Measurements from ENCODE around the gene ANKHD1.

ANKHD1 gene

DNA sequence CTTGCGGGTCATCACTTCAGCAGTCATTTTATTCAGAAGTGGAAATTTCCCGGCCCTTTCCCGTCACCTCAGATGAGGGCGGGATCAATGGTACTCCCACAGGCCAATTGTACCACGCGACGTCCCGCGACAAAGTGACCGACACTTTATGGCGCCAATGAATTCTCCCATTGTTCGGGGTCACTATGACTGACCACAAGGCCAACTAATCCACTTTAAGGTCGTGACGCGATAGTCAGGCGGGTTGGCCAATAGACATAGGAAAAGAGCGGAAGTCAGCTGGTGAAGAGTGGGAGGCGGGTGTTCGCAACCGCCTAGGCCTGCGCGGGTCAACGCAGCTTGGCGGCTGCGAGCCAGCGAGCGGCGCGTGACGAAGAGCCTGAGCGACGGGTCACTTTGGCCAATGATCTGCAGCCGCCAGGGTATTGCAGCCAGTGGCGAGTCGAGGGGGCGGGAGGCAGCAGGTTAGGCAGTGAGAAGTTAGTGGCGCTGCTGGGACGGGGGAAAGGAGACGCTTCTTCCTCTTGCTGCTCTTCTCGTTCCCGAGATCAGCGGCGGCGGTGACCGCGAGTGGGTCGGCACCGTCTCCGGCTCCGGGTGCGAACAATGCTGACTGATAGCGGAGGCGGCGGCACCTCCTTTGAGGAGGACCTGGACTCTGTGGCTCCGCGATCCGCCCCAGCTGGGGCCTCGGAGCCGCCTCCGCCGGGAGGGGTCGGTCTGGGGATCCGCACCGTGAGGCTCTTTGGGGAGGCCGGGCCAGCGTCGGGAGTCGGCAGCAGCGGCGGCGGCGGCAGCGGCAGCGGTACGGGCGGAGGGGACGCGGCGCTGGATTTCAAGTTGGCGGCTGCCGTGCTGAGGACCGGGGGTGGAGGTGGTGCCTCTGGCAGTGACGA lies at the start of gene ANKHD1:
Gene ANKHD1 (plus strand): TSS at position 472 of the 896 bp plus-strand sequence. CDS start 135 bp downstream, at position 607.
- DNase-seq (ENCODE audit: low read depth): peak; percentile 100

DNA sequence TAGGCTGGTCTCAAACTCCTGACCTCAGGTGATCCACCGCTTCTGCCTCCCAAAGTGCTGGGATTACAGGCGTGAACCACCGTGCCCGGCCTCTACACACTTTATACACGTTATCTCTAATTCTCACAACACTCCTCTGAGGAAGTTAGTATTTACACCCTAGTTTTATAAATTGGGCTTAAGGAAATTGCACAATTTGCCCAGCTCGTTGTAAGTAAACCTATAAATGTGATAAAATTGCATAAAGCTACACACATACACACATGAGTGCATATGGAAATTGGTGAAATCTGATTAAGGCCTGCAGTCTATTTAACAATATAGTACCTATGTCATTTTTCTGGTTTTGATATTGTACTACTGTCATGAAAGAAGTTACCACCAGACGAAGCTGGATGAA lies 46.1 kb upstream of the ANKHD1 start:
- DNase-seq (ENCODE audit: low read depth): no peak

DNA sequence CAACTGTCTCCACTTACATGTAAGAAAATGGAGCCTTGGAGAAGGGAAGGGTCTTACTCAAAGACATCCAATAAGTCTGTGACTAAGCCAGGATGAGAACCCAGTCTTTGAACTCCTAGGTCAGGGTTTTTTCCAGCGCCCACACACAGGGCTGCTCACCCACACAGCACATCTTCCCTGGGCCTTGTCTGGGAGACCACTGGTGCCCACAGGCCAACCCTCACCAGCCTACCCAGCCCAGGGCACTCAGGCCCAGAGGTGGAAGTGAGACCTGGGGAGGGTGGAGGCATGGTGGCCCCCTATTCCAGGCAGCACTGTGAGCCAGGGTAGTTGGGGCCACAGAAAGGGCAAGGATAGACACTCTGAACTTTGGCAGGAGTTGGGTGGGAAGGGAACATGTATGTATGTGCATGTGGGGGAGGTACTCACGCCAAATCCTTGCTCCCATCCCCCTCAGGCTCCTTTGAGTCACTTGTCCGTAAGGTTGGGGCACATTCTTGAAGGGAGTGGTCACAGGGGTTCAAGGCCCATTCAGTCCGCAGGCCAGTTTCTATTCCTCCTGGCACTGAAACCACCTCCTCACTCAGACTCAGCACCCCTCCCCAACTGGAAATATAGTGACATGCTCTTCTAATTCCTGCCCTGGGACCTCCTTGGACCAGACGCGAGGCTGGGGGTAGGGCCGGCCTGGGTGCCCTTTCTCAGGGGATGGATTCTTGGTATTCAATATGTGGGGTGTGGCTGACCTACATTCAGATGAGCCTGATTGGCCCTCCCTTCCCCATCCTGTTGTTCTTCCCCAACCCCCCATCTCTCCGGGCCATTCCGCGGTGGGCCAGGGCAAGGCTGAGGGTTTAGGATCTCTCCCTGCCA lies 44.5 kb upstream of the ANKHD1 start:
- DNase-seq (ENCODE audit: low read depth): no peak

GRCh38 chr5:140357726-140358093 lies 43.9 kb upstream of the ANKHD1 start:
- peak; percentile 70 for DNase-seq (ENCODE audit: low read depth)

- DNase-seq (ENCODE audit: low read depth): no peak
These were observed 42.8 kb upstream of the ANKHD1 start for GRCh38 chr5:140358738-140359310.

DNA sequence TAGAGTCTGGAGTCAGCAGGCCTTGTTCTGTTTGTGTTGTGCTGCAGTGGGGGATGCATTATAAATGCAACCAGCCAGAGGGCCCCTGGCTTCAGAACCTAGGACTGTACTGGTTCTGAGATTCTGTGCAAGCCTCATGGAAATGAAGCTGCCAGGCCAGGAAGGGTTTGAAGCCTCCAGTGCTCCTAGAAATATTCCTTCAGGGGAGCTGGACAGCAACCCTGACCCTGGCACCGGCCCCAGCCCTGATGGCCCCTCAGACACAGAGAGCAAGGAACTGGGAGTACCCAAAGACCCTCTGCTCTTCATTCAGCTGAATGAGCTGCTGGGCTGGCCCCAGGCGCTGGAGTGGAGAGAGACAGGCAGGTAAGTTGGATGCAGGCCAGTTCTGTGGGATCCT lies 41.5 kb upstream of the ANKHD1 start, which contains the start of gene SLC4A9:
Gene SLC4A9 (plus strand): TSS at position 94 of the 400 bp plus-strand sequence. CDS start 43 bp downstream, at position 137.
- DNase-seq (ENCODE audit: low read depth): no peak

DNA sequence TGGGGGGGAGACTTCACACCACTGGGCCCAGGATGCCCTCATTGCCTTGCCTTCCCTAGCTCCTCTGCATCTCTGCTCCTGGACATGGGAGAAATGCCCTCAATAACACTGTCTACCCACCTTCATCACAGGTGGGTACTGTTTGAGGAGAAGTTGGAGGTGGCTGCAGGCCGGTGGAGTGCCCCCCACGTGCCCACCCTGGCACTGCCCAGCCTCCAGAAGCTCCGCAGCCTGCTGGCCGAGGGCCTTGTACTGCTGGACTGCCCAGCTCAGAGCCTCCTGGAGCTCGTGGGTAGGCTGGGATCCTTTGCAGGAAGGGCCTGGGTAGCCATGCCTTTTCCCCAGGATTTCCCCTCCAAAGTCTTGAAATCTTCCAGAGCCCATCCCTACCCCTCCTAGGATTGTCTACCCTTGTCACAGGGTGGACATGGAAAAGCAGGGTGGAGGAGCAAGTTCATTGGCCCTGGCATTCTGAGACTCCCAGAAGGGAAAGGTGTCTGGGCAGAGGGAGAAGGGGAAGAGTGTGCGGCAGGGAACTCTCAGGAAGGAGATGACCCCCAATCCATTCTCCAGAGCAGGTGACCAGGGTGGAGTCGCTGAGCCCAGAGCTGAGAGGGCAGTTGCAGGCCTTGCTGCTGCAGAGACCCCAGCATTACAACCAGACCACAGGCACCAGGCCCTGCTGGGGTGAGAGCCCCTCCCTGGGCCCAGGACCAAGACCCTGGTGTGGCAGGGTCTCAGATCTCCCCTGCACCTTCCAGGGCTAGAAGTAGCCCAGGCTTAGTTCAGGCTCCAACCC lies 40.8 kb upstream of the ANKHD1 start:
- DNase-seq (ENCODE audit: low read depth): no peak

DNA sequence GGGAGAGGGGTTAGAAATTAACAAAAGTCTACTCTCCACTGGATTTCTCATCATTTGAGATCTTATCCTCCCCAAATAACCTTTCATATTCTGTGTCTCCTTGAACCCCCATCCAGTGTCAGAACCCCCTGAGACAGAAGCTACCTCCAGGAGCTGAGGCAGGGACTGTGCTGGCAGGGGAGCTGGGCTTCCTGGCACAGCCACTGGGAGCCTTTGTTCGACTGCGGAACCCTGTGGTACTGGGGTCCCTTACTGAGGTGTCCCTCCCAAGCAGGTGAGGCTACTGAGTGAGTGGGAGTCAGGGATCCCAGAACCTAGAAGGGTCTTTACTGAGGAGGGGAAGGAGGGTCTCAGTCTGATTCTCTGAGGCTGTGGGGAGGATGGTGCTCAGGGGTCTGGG lies 39.7 kb upstream of the ANKHD1 start:
- DNase-seq (ENCODE audit: low read depth): no peak

DNA sequence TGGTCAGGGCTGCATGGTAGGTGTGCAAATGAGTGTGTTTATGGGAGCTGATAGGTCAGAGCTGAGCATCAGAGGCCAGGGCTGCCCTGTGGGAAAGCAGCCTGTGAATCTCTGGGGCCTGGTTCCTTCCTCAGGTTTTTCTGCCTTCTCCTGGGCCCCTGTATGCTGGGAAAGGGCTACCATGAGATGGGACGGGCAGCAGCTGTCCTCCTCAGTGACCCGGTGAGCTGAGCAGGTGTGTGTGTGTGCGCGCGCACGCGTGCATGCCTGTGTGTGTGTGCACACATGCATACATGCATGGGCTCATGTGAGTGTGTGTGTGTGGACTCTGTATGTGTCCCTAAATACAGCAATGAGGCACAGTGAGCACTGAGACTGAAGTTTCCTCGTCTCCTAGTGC lies 39.3 kb upstream of the ANKHD1 start:
- DNase-seq (ENCODE audit: low read depth): no peak

GRCh38 chr5:140362875-140363630 lies 38.6 kb upstream of the ANKHD1 start:
- DNase-seq (ENCODE audit: low read depth): peak; percentile 31

DNA sequence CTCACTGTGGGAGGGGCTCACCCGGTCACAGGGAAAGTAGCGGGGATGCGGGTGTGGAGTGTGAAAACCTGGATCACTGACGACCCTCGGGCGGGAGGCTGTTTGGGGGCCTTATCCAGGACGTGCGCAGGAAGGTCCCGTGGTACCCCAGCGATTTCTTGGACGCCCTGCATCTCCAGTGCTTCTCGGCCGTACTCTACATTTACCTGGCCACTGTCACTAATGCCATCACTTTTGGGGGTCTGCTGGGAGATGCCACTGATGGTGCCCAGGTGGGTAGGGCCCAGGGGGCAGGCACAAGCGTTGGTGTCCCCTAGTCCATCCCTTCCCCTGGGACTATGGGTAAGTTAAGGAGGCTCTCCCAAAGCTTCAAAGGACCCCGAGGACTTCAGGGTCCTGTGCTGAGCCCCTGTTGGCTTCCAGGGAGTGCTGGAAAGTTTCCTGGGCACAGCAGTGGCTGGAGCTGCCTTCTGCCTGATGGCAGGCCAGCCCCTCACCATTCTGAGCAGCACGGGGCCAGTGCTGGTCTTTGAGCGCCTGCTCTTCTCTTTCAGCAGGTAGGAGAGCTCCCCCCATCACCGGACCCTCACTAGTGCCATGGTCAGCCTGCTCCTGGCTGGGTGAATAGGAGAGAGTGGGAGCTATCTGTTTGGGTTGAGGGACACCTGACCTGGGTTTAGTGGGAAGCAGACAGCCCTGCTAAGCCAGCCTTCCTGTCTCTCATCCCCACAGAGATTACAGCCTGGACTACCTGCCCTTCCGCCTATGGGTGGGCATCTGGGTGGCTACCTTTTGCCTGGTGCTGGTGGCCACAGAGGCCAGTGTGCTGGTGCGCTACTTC lies 37.8 kb upstream of the ANKHD1 start:
- no peak for DNase-seq (ENCODE audit: low read depth)

GRCh38 chr5:140364472-140364765 lies 37.2 kb upstream of the ANKHD1 start:
- DNase-seq (ENCODE audit: low read depth): no peak

- no peak for DNase-seq (ENCODE audit: low read depth)
These were observed 36.4 kb upstream of the ANKHD1 start for GRCh38 chr5:140365282-140365681.

- no peak for DNase-seq (ENCODE audit: low read depth)
These were observed 35.7 kb upstream of the ANKHD1 start for GRCh38 chr5:140365941-140366340.

DNA sequence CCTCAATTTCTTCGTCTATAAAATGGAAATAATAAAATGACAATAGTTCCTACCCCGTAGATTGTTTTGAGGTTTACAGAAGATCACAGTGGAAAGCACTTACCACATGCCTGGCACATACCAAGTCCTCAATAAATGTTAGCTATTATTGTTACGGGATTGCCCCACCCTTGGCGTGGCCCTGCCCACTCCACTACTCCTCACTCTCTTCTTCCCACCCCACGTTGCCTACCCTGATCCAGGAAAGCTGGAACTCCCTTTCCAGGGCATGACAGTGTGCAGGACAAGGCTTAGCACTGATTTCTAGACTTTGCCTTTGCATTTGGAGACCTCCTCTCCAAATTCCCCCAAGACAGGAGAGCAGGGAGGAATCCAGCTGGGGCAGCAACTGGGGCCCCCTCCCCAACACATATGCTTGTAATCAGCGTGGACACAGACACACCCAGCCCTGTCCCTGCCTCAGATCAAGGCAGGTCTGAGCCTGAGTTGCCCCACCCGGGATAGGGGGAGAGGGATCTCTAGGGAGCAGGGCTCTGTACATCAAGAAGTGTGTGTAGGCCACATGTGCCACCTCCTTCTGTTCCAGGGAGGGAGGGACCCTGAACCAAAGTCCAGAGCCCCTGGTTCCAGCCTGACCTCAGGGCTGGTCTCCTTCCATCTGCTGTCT lies 34.9 kb upstream of the ANKHD1 start:
- DNase-seq (ENCODE audit: low read depth): no peak

- no peak for DNase-seq (ENCODE audit: low read depth)
These were observed 34.2 kb upstream of the ANKHD1 start for GRCh38 chr5:140367256-140368013.

- DNase-seq (ENCODE audit: low read depth): no peak
These were observed 30.1 kb upstream of the ANKHD1 start for GRCh38 chr5:140371356-140372151.

DNA sequence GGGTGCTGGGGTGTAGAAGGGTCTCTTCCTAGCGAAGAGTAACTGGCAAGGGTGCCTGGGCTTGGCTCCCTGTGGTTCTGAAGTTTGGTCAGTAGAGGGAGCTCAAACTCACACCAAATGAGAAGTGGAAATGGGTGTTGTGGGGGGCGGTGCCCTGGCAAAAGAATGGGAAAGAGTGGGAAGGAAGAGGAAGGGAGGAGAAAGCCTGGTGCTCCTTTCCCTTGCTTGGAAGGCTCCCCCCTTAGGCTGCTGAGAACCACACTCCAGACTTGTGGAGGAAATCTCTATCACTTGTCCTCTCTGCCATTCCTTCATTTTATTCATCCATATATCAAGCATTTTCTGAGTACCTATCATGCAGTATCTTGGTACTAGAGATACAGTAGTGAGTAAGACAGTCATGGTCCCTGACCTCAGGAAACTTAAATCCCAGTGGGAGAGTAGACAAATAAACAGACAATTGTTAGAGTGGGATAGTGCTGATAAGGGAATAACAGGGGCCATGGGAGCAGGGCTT lies 28.6 kb upstream of the ANKHD1 start:
- DNase-seq (ENCODE audit: low read depth): peak; percentile 61
